Suprapubic skin (tissue), 4 donors: ENCODE results near the gene THOC2. TPM values are rescaled to one million over a fixed set of nuclear protein-coding genes. Genes with fewer than 3 reads are reported as not detected.
"Not testable (repeated sequence)": the region's sequence is repeated elsewhere in the genome, so short reads cannot be mapped to it uniquely, and the experiment has no call there.

Source experiments
- DNase-seq, 2 donors: peaks; one replicate each; pipeline ENCODE4 v3.0.0-alpha.2; 2019; ENCODE audit warnings: low spot score in 2 of 2
- H3K27ac ChIP-seq: fragments of 200-600 bp; sonication (generic); one replicate; pipeline ENCODE4 v1.5.1; 2019
- H3K27me3 ChIP-seq: fragments of 200-600 bp; sonication (generic); one replicate; pipeline ENCODE4 v1.5.1; 2019
- H3K36me3 ChIP-seq: fragments of 200-600 bp; sonication (generic); one replicate; pipeline ENCODE4 v1.5.1; 2019
- H3K4me1 ChIP-seq: fragments of 200-600 bp; sonication (generic); one replicate; pipeline ENCODE4 v1.5.1; 2019
- H3K4me3 ChIP-seq: fragments of 200-600 bp; sonication (generic); one replicate; pipeline ENCODE4 v1.5.1; 2019; ENCODE audit warnings: mild to moderate bottlenecking
- H3K9me3 ChIP-seq: fragments of 200-600 bp; sonication (generic); one replicate; pipeline ENCODE4 v1.5.1; 2019
- EP300 ChIP-seq: sonication (generic); formaldehyde crosslinking; IDR thresholded peaks from one replicate; pipeline ENCODE4 v1.6.1; 2017; ENCODE audit warnings: antibody characterized with exemption
- POLR2A ChIP-seq, 2 donors: fragments of 450-650 bp; IDR thresholded peaks; one replicate each; pipeline ENCODE4 v1.6.1; 2017; ENCODE audit warnings: antibody characterized with exemption in 2 of 2, mild to moderate bottlenecking in 2 of 2, moderate library complexity in 2 of 2
- POLR2AphosphoS5 ChIP-seq, 3 donors: sonication (generic); formaldehyde crosslinking; IDR thresholded peaks; one replicate each; pipeline ENCODE4 v1.6.1; 2017; ENCODE audit warnings: antibody characterized with exemption in 3 of 3
- WGBS: methylation state at CpG from one replicate; pipeline ENCODE4 v1.1.5; 2018; 5-methylcytosine and 5-hydroxymethylcytosine counted together
- total RNA-seq, 4 donors: library from RNA; depleted of rRNA; stranded (reverse); fragments of >200 nt; gene quantifications; one replicate each; pipeline ENCODE4 v1.1.0, GENCODE V29; 2016
- TF ChIP-seq, protein P1 (sequence below), 2 donors: fragments of 200-600 bp in 1 of 2; fragments of 450-650 bp in 1 of 2; sonication (generic) in 1 of 2; IDR thresholded peaks; one replicate each; pipeline ENCODE4 v1.5.1; 2016 to 2019; ENCODE audit warnings: antibody characterized with exemption in 2 of 2, mild to moderate bottlenecking in 1 of 2, moderate library complexity in 1 of 2

The THOC2 gene
- total RNA-seq, 4 donors from 2014 or later, result 61.6 to 184 (median 71.1) TPM

- 74% methylated on average over 2 of the region's 2 CpGs for WGBS
- H3K27ac ChIP-seq, result no peak overlapping the region
- TF ChIP-seq EP300, result no peak
- TF ChIP-seq POLR2AphosphoS5 (IDR thresholded peaks at IDR 0.05), result no peak
- no peak for TF ChIP-seq POLR2A (IDR thresholded peaks at IDR 0.05)
- TF ChIP-seq, protein P1, sequence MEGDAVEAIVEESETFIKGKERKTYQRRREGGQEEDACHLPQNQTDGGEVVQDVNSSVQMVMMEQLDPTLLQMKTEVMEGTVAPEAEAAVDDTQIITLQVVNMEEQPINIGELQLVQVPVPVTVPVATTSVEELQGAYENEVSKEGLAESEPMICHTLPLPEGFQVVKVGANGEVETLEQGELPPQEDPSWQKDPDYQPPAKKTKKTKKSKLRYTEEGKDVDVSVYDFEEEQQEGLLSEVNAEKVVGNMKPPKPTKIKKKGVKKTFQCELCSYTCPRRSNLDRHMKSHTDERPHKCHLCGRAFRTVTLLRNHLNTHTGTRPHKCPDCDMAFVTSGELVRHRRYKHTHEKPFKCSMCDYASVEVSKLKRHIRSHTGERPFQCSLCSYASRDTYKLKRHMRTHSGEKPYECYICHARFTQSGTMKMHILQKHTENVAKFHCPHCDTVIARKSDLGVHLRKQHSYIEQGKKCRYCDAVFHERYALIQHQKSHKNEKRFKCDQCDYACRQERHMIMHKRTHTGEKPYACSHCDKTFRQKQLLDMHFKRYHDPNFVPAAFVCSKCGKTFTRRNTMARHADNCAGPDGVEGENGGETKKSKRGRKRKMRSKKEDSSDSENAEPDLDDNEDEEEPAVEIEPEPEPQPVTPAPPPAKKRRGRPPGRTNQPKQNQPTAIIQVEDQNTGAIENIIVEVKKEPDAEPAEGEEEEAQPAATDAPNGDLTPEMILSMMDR (IDR thresholded peaks at IDR 0.05), result no peak
- H3K9me3 ChIP-seq, result no peaks in the 10 kb centered on the region
- no peaks in the 10 kb centered on the region for H3K36me3 ChIP-seq
- DNase-seq, result no peak
- no peaks in the 10 kb centered on the region for H3K27me3 ChIP-seq
- H3K4me1 ChIP-seq, result no peaks in the 10 kb centered on the region
- no peak overlapping the region for H3K4me3 ChIP-seq
Observed at GRCh38 chrX:123600181-123600580, 132.7 kb downstream of the THOC2 start.

GRCh38 chrX:123590842-123591486 is 141.9 kb downstream of the THOC2 start:
- no peak overlapping the region for H3K27ac ChIP-seq
- TF ChIP-seq POLR2AphosphoS5 (IDR thresholded peaks at IDR 0.05), result no peak
- no peak for TF ChIP-seq EP300
- TF ChIP-seq, protein P1 (IDR thresholded peaks at IDR 0.05), result no peak
- TF ChIP-seq POLR2A (IDR thresholded peaks at IDR 0.05), result no peak
- no peak for DNase-seq
- H3K27me3 ChIP-seq, result no peaks in the 10 kb centered on the region
- no peaks in the 10 kb centered on the region for H3K36me3 ChIP-seq
- H3K9me3 ChIP-seq, result no peaks in the 10 kb centered on the region
- WGBS, result 46% methylated on average over 6 of the region's 6 CpGs
- no peaks in the 10 kb centered on the region for H3K4me1 ChIP-seq
- H3K4me3 ChIP-seq, result no peak overlapping the region

GRCh38 chrX:123588723-123589122 is 144.1 kb downstream of the THOC2 start:
- H3K27me3 ChIP-seq, result no peaks in the 10 kb centered on the region
- DNase-seq, result no peak
- H3K4me3 ChIP-seq, result no peak overlapping the region

DNA sequence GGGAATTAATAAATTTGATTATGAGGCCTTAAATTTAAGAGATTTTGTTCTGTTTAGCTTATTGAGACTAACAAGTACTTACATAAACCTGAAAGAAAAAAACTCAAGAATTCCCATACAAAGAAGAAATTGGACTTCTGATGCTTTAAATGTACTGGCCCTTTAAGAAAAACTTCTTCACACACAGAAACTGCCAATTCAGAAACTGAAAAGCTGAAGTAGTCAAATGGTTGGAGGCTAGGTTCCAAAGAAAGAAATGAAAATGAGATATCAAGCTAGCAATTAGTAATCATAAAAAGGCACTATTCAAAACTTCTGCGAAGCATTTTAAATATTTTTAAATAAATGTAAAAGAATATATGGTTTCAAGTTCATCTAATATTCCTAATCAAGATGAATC is 151.3 kb downstream of the THOC2 start:
- WGBS, result 39% methylated on average over 1 of the region's 1 CpG
- no peaks in the 10 kb centered on the region for H3K36me3 ChIP-seq
- no peaks in the 10 kb centered on the region for H3K27me3 ChIP-seq
- no peaks in the 10 kb centered on the region for H3K4me1 ChIP-seq
- no peaks in the 10 kb centered on the region for H3K9me3 ChIP-seq
- no peak overlapping the region for H3K4me3 ChIP-seq
- DNase-seq, result no peak
- TF ChIP-seq, protein P1 (IDR thresholded peaks at IDR 0.05), result no peak
- TF ChIP-seq EP300, result no peak
- no peak for TF ChIP-seq POLR2A (IDR thresholded peaks at IDR 0.05)
- no peak for TF ChIP-seq POLR2AphosphoS5 (IDR thresholded peaks at IDR 0.05)
- no peak overlapping the region for H3K27ac ChIP-seq

More at GRCh38 chrX:123588723-123589122, 144.1 kb downstream of the THOC2 start:
- H3K9me3 ChIP-seq, result no peaks in the 10 kb centered on the region
- H3K4me1 ChIP-seq, result no peaks in the 10 kb centered on the region
- no peak overlapping the region for H3K27ac ChIP-seq
- TF ChIP-seq, protein P1 (IDR thresholded peaks at IDR 0.05), result no peak
- TF ChIP-seq EP300, result no peak
- TF ChIP-seq POLR2AphosphoS5 (IDR thresholded peaks at IDR 0.05), result no peak
- TF ChIP-seq POLR2A (IDR thresholded peaks at IDR 0.05), result no peak
- no peaks in the 10 kb centered on the region for H3K36me3 ChIP-seq
- 68% methylated on average over 3 of the region's 3 CpGs for WGBS

DNA sequence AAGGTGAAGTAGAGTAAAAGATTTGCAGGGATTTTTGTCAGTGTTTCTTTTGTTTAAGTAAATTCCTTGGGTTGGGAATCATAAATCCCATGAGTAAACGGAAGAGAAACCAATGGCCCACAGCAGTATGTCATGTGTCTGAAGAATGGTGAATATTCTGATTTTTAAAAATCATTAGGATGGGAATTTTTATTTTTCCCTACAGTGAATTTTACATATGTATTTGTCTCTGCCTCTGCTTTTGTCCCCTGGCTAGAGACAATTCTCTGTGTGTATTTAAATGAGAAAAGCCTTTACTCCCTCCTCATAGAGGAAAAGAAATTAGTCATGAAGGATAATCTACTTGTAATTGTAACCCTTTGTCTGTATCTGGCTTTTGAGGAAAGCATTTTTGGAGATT is 152.1 kb downstream of the THOC2 start:
- DNase-seq, result no peak
- H3K36me3 ChIP-seq, result no peaks in the 10 kb centered on the region
- H3K27me3 ChIP-seq, result no peaks in the 10 kb centered on the region
- no peak for TF ChIP-seq POLR2AphosphoS5 (IDR thresholded peaks at IDR 0.05)
- TF ChIP-seq, protein P1 (IDR thresholded peaks at IDR 0.05), result no peak
- no peak for TF ChIP-seq POLR2A (IDR thresholded peaks at IDR 0.05)
- no peak for TF ChIP-seq EP300
- no peak overlapping the region for H3K4me3 ChIP-seq
- H3K27ac ChIP-seq, result no peak overlapping the region
- WGBS, result 56% methylated on average over 1 of the region's 1 CpG
- no peaks in the 10 kb centered on the region for H3K9me3 ChIP-seq
- H3K4me1 ChIP-seq, result no peaks in the 10 kb centered on the region

DNA sequence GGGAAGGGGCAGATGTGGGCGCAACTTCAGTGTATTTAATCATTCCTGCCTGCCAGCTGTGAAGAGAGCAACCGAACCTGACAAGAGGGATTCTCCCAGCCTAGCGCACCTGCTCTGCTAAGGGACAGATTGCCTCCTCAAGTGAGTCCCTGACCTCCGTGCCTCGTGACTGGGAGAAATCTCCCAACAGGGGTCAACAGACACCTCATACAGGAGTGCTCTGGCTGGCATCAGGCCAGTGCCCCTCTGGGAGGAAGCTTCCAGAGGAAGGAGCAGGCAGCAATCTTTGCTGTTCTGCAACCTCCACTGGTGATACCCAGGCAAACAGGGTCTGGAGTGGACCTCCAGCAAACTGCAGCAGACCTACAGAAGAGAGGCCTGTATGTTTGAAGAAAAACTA is 158.8 kb downstream of the THOC2 start:
- not testable (repeated sequence) for DNase-seq, H3K27me3 ChIP-seq, H3K27ac ChIP-seq, H3K4me3 ChIP-seq, H3K36me3 ChIP-seq, H3K4me1 ChIP-seq, H3K9me3 ChIP-seq
- 83% methylated on average over 5 of the region's 5 CpGs for WGBS
